Sigmoid colon (tissue), 4 donors: ENCODE data around the gene AATF.

Experiments
- CTCF ChIP-seq, 4 experiments: fragments of 450-650 bp in 3 of 4; fragments of 200-600 bp in 1 of 4; IDR thresholded peaks; one replicate each; pipeline ENCODE4 v1.5.1; 2016 to 2019; ENCODE audit warnings: antibody characterized with exemption in 4 of 4, mild to moderate bottlenecking in 3 of 4, moderate library complexity in 2 of 4
- EP300 ChIP-seq, 4 donors: sonication (generic); formaldehyde crosslinking; IDR thresholded peaks; one replicate each; pipeline ENCODE4 v1.6.1; 2017; ENCODE audit warnings: antibody characterized with exemption in 4 of 4
- POLR2A ChIP-seq, 2 donors: fragments of 450-650 bp; IDR thresholded peaks; one replicate each; pipeline ENCODE4 v1.6.1; 2016; ENCODE audit warnings: antibody characterized with exemption in 2 of 2, mild to moderate bottlenecking in 2 of 2, moderate library complexity in 2 of 2

- TF ChIP-seq CTCF (IDR thresholded peaks at IDR 0.05), result no peak
- TF ChIP-seq POLR2A (IDR thresholded peaks at IDR 0.05), result no peak
- TF ChIP-seq EP300 (IDR thresholded peaks at IDR 0.05), result no peak
Measured at GRCh38 chr17:37050920-37051319, 102.2 kb downstream of the AATF start.
